Measurements from ENCODE around the gene ZNF683. TPM values are rescaled to one million over a fixed set of nuclear protein-coding genes. Genes with fewer than 3 reads are reported as not detected.

Gene ZNF683
- polyA plus RNA-seq, 1 donor from 2014 or later, result not detected

DNA sequence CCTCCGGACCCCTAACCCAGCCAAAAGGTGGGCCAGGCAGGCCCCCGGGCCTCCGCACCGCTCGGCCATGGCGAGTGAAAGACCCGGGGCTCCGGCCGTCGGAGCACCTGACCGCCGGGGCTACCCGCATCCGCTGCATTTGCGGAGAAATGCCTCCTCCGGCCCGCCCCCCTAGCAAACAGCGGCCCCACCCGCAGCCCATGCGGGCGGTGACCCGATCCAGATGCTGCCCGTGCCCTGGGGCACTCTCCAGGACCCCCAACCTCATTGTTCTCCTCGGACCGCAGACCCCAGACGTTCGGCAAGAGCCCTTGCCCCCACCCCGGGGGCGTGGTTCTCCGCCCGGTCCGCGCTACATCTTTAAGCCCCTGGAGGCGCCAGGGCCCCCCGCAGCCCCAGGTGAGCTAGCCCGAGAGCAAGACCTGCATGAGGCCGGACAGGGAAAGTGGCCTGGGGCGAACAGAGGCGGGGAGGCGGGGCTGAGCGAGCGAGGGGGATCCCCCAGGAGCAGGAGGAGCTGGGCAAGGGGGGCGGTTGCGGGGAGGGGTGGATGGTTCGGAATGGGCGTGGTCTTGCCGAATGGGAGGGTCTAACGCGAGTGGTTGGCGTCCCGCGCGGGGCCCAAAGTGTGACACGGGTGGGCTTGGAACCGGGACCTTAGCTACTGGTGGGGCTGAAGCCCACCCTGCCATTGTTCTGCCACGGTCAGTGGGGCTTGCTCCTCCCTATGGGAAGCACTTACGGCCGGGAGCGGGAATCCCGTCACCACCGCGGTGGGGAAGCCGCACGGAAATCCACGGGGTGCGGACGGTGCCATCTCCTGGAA lies 12.4 kb downstream of the ZNF683 start:
- H3K27me3 ChIP-seq (ENCODE audit: insufficient read depth, low read depth, low read length), result peaks cover 20% of the 10 kb centered on the region
- no peak overlapping the region for H3K9ac ChIP-seq (ENCODE audit: low read length)
- H2AFZ ChIP-seq (ENCODE audit: low read depth, low read length), result no peak overlapping the region

DNA sequence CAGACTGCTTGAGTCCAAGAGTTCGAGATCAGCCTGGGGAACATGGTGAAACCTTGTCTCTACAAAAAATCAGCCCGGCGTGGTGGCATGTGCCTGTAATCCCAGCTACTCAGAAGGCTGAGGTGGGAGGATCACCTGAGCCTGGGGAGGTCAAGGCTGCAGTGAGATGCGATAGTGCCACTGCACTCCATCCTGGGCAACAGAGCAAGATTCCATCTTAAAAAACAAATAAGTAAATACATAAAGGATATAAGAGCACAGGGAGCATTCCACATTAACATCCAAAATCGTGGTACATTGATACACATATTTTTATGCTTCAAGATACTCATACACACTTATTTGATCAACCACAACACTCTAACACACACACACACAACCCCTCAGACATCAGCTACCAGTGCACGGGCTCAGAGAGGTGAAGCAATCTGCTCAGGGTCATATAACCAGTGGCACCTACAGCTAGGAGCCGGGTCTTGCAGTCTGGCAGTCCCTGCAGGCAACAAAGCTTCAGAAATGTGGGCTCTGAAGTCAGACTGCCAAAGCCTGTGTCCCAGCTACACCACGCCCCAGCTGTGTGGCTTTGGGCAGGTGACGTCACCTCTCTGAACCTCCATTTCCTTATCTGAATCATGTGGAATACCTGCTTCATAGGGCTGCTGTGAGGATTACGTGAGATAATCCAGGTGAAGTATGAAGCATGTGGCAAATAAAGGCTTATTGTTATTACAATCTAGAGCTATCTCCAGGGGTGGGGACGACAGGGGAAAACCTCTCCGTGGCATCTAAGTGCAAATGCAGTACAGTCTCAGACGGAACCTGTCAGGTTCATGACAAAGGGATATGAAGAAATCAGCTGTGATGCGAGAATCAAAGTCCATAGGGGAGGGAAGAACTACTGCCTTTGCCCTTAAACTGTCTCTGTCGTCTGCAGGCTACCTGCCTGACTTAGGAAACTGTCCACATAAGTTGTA lies 13.9 kb downstream of the ZNF683 start:
- Histone ChIP-seq H3F3A (ENCODE audit: insufficient read depth, low read length, poor library complexity, severe bottlenecking) (no peaks in the 10 kb centered on the region), H3K9me2 (ENCODE audit: insufficient read depth, low read length) (no peaks in the 10 kb centered on the region), H3K4me2 (ENCODE audit: low read length) (no peak overlapping the region), H3K27me3 (ENCODE audit: insufficient read depth, low read depth, low read length) (peaks cover 20% of the 10 kb centered on the region), H3K27ac (ENCODE audit: low read length) (no peak overlapping the region), H2AFZ (ENCODE audit: low read depth, low read length) (no peak overlapping the region), H3K79me2 (replicated peaks; ENCODE audit: insufficient read depth, low read length) (no peaks in the 10 kb centered on the region), H4K20me1 (ENCODE audit: insufficient read depth) (no peaks in the 10 kb centered on the region), H3K36me3 (ENCODE audit: insufficient read depth, low read length) (no peaks in the 10 kb centered on the region), H3K9me3 (ENCODE audit: low read length) (no peaks in the 10 kb centered on the region), H3K9ac (ENCODE audit: low read length) (no peak overlapping the region), H3K4me3 (ENCODE audit: low read length) (no peak overlapping the region)
- no peak for TF ChIP-seq EP300 (conservative IDR thresholded peaks at IDR 0.05; ENCODE audit: poor library complexity, severe bottlenecking)
- TF ChIP-seq, protein P1, sequence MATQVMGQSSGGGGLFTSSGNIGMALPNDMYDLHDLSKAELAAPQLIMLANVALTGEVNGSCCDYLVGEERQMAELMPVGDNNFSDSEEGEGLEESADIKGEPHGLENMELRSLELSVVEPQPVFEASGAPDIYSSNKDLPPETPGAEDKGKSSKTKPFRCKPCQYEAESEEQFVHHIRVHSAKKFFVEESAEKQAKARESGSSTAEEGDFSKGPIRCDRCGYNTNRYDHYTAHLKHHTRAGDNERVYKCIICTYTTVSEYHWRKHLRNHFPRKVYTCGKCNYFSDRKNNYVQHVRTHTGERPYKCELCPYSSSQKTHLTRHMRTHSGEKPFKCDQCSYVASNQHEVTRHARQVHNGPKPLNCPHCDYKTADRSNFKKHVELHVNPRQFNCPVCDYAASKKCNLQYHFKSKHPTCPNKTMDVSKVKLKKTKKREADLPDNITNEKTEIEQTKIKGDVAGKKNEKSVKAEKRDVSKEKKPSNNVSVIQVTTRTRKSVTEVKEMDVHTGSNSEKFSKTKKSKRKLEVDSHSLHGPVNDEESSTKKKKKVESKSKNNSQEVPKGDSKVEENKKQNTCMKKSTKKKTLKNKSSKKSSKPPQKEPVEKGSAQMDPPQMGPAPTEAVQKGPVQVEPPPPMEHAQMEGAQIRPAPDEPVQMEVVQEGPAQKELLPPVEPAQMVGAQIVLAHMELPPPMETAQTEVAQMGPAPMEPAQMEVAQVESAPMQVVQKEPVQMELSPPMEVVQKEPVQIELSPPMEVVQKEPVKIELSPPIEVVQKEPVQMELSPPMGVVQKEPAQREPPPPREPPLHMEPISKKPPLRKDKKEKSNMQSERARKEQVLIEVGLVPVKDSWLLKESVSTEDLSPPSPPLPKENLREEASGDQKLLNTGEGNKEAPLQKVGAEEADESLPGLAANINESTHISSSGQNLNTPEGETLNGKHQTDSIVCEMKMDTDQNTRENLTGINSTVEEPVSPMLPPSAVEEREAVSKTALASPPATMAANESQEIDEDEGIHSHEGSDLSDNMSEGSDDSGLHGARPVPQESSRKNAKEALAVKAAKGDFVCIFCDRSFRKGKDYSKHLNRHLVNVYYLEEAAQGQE (IDR thresholded peaks at IDR 0.05; ENCODE audit: borderline replicate concordance), result no peak
- TF ChIP-seq, protein P2, sequence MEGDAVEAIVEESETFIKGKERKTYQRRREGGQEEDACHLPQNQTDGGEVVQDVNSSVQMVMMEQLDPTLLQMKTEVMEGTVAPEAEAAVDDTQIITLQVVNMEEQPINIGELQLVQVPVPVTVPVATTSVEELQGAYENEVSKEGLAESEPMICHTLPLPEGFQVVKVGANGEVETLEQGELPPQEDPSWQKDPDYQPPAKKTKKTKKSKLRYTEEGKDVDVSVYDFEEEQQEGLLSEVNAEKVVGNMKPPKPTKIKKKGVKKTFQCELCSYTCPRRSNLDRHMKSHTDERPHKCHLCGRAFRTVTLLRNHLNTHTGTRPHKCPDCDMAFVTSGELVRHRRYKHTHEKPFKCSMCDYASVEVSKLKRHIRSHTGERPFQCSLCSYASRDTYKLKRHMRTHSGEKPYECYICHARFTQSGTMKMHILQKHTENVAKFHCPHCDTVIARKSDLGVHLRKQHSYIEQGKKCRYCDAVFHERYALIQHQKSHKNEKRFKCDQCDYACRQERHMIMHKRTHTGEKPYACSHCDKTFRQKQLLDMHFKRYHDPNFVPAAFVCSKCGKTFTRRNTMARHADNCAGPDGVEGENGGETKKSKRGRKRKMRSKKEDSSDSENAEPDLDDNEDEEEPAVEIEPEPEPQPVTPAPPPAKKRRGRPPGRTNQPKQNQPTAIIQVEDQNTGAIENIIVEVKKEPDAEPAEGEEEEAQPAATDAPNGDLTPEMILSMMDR (IDR thresholded peaks at IDR 0.05; ENCODE audit: poor library complexity, severe bottlenecking), result no peak
- no peak for TF ChIP-seq EZH2 (IDR thresholded peaks at IDR 0.05; ENCODE audit: borderline replicate concordance, insufficient read depth, low read length, poor library complexity, severe bottlenecking)
- no peak for TF ChIP-seq POLR2AphosphoS5 (IDR thresholded peaks at IDR 0.05)
- no peak for TF ChIP-seq MXI1 (conservative IDR thresholded peaks at IDR 0.05; ENCODE audit: poor library complexity, severe bottlenecking)

More for the DNA sequence above, 12.4 kb downstream of the ZNF683 start:
- no peak overlapping the region for H3K27ac ChIP-seq (ENCODE audit: low read length)
- no peaks in the 10 kb centered on the region for H3K9me3 ChIP-seq (ENCODE audit: low read length)
- no peaks in the 10 kb centered on the region for H3F3A ChIP-seq (ENCODE audit: insufficient read depth, low read length, poor library complexity, severe bottlenecking)
- H4K20me1 ChIP-seq (ENCODE audit: insufficient read depth), result no peaks in the 10 kb centered on the region
- H3K4me3 ChIP-seq (ENCODE audit: low read length), result no peak overlapping the region
- no peaks in the 10 kb centered on the region for H3K36me3 ChIP-seq (ENCODE audit: insufficient read depth, low read length)
- TF ChIP-seq, protein P2 (IDR thresholded peaks at IDR 0.05; ENCODE audit: poor library complexity, severe bottlenecking), result no peak
- TF ChIP-seq, protein P1 (IDR thresholded peaks at IDR 0.05; ENCODE audit: borderline replicate concordance), result no peak
- TF ChIP-seq MXI1 (conservative IDR thresholded peaks at IDR 0.05; ENCODE audit: poor library complexity, severe bottlenecking), result no peak
- no peak for TF ChIP-seq POLR2AphosphoS5 (IDR thresholded peaks at IDR 0.05)
- no peak for TF ChIP-seq RAD21 (conservative IDR thresholded peaks at IDR 0.05)
- TF ChIP-seq SMC3 (conservative IDR thresholded peaks at IDR 0.05; ENCODE audit: poor library complexity), result no peak
- no peak for TF ChIP-seq EP300 (conservative IDR thresholded peaks at IDR 0.05; ENCODE audit: poor library complexity, severe bottlenecking)
- no peak for TF ChIP-seq TAF1 (IDR thresholded peaks at IDR 0.05; ENCODE audit: low read depth)
- TF ChIP-seq EZH2 (IDR thresholded peaks at IDR 0.05; ENCODE audit: borderline replicate concordance, insufficient read depth, low read length, poor library complexity, severe bottlenecking), result no peak
- H3K79me2 ChIP-seq (replicated peaks; ENCODE audit: insufficient read depth, low read length), result no peaks in the 10 kb centered on the region
- no peaks in the 10 kb centered on the region for H3K9me2 ChIP-seq (ENCODE audit: insufficient read depth, low read length)
- H3K4me2 ChIP-seq (ENCODE audit: low read length), result no peak overlapping the region

Measured in neural cell (in vitro differentiated cells).